ACC112 (cell line): ENCODE results near the gene TSPOAP1.

Experiments
- H2AFZ ChIP-seq: fragments of 200-600 bp; sonication (generic); one replicate; pipeline ENCODE4 v1.6.0; 2017; ENCODE audit warnings: antibody characterized with exemption, low read length; ENCODE audit not compliant: unreplicated experiment
- H3K27ac ChIP-seq: fragments of 200-600 bp; sonication (generic); 2 replicates; pipeline ENCODE4 v1.5.1; 2014; ENCODE audit warnings: low read depth, mild to moderate bottlenecking, antibody characterized with exemption, low read length, moderate library complexity
- H3K27me3 ChIP-seq: fragments of 200-600 bp; sonication (generic); 2 replicates; pipeline ENCODE4 v1.6.1; 2014; ENCODE audit warnings: mild to moderate bottlenecking, antibody characterized with exemption, low read length, moderate library complexity, mixed read lengths; ENCODE audit not compliant: insufficient read depth
- H3K36me3 ChIP-seq: fragments of 200-600 bp; sonication (generic); 2 replicates; pipeline ENCODE4 v1.6.1; 2016; ENCODE audit warnings: mild to moderate bottlenecking, antibody characterized with exemption, low read length, moderate library complexity, mixed read lengths; ENCODE audit not compliant: insufficient read depth
- H3K4me1 ChIP-seq: fragments of 200-600 bp; sonication (generic); one replicate; pipeline ENCODE4 v1.6.1; 2016; ENCODE audit warnings: low read length, mixed read lengths; ENCODE audit not compliant: insufficient read depth, unreplicated experiment, control insufficient read depth
- H3K4me3 ChIP-seq: fragments of 200-600 bp; sonication (generic); 2 replicates; pipeline ENCODE4 v1.5.1; 2014; ENCODE audit warnings: mild to moderate bottlenecking, low read depth, low read length
- H3K79me2 ChIP-seq: fragments of 200-600 bp; sonication (generic); one replicate; pipeline ENCODE4 v1.6.0; 2016; ENCODE audit warnings: low read length; ENCODE audit not compliant: control insufficient read depth, unreplicated experiment, insufficient read depth

The TSPOAP1 gene

GRCh38 chr17:58320163-58320558 lies 8.4 kb downstream of the TSPOAP1 start:
- Histone ChIP-seq H3K36me3 (no peaks in the 10 kb centered on the region), H3K27ac (no peak overlapping the region), H2AFZ (no peak overlapping the region), H3K27me3 (peaks cover 33% of the 10 kb centered on the region), H3K4me3 (no peak overlapping the region), H3K4me1 (no peaks in the 10 kb centered on the region), H3K79me2 (no peaks in the 10 kb centered on the region)

DNA sequence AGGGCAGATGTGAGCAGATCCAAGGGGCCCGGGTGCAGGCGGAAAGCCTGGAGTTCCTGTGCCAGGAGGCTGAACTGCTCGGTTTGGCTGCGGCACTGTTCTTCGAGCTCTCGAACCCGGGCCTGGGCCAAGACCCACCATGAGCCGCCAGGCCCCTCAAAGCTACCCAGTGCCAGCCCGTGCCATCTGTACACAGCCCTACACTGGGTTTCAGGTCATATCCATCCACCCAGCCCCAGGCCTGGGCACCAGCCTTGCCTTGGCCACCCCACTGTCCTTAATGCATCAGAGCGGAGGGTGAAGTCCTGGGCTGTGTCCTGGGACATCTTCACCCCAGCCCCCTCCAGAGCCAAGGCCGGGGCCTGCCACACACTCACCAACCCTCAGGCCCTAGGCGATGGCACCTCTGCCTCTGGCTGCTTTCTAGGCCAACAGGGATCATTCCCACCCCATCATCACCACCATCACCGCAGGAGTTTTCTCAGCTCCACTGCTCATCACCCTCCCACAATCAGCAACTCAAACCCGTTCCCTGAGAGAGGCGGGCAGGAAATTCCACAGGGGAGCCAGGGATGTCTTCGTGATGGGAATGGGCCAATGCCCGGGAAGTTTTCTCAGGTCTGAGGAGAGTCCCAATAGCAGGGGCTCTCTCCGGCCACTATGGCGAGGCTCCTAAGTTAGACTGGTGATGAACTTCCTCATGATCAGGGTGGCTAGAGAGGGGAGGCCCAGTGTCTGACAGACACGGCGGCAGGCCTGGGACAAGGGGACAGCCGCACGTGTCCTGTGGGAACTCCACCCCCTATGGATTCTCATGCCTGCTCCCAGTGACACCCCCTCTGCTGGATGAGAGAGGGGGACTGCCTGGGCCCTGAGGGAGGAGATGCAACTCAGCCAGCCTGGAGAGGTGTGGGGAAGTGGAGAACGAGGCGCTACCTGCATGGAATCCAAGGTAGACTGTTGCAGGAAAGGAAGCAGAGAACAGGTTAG lies 9.1 kb downstream of the TSPOAP1 start:
- Histone ChIP-seq H3K27me3 (peaks cover 30% of the 10 kb centered on the region), H3K4me3 (no peak overlapping the region), H2AFZ (no peak overlapping the region), H3K36me3 (no peaks in the 10 kb centered on the region), H3K4me1 (no peaks in the 10 kb centered on the region), H3K79me2 (no peaks in the 10 kb centered on the region), H3K27ac (no peak overlapping the region)

- Histone ChIP-seq H3K27me3 (peaks cover 30% of the 10 kb centered on the region), H3K4me3 (no peak overlapping the region), H3K27ac (no peak overlapping the region), H3K36me3 (no peaks in the 10 kb centered on the region), H2AFZ (no peak overlapping the region), H3K79me2 (no peaks in the 10 kb centered on the region), H3K4me1 (no peaks in the 10 kb centered on the region)
Measured at GRCh38 chr17:58318627-58319172, 9.9 kb downstream of the TSPOAP1 start.

DNA sequence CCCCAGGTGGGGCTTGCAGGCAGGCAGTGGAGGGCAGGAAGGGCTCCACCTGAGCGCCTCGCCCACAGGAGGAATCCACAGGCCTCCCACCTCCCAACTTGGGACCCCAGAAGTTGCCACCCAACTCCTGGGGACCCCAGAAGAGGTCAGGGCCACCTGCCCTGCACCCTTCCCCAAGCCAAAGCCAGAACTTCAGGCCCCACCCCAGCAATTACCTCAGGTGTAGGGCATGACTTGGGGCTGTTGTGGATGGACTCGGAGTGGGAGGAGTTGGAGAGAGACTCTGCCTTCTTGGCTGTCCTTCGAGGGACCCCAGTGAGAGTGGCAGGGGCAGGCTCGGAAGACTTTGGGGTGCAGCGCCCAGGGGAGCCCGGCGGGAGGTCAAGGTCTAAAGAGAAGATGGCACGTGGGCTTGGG lies 10.5 kb downstream of the TSPOAP1 start:
- H3K4me1 ChIP-seq: no peaks in the 10 kb centered on the region
- no peak overlapping the region for H3K27ac ChIP-seq
- no peak overlapping the region for H3K4me3 ChIP-seq
- no peak overlapping the region for H2AFZ ChIP-seq
- no peaks in the 10 kb centered on the region for H3K79me2 ChIP-seq
- peaks cover 27% of the 10 kb centered on the region for H3K27me3 ChIP-seq
- H3K36me3 ChIP-seq: no peaks in the 10 kb centered on the region

DNA sequence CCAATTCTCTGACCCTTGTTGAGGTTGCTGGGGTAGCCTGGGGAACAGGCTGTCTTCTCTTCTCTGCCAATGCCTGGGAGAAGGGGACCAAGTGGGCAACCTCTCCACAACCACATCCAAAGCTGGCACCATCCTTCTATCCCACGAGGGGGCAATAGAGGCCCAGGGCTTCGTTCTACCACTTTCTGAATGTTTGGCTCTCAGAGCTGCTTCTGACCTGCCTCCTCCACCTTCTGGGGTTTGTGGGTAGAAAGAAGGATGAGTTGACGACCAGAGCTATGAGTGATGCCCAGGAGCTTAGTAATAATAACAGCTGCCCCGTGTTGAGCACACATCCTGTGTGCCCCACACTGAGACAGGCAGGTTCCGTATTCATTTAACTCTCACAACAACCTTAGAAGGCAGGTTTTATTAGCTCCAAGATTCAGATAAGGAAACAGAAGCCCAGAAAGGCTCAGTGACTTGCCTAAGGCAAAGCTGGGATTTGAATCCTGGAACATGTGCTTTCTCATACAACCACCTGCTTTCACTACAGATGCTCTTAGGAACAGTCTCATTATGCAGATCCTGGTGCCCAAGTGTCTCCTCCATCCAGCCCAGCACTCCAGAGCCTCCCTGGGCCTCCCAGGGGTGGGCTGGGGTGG lies 11.1 kb downstream of the TSPOAP1 start:
- Histone ChIP-seq H3K4me3 (no peak overlapping the region), H3K27ac (no peak overlapping the region), H3K79me2 (no peaks in the 10 kb centered on the region), H3K36me3 (no peaks in the 10 kb centered on the region), H2AFZ (no peak overlapping the region), H3K27me3 (peaks cover 25% of the 10 kb centered on the region), H3K4me1 (no peaks in the 10 kb centered on the region)

GRCh38 chr17:58316260-58316960 lies 12.2 kb downstream of the TSPOAP1 start:
- Histone ChIP-seq H3K4me3 (no peak overlapping the region), H3K79me2 (no peaks in the 10 kb centered on the region), H3K36me3 (no peaks in the 10 kb centered on the region), H3K27ac (no peak overlapping the region), H3K4me1 (no peaks in the 10 kb centered on the region), H2AFZ (no peak overlapping the region), H3K27me3 (peaks cover 25% of the 10 kb centered on the region)

DNA sequence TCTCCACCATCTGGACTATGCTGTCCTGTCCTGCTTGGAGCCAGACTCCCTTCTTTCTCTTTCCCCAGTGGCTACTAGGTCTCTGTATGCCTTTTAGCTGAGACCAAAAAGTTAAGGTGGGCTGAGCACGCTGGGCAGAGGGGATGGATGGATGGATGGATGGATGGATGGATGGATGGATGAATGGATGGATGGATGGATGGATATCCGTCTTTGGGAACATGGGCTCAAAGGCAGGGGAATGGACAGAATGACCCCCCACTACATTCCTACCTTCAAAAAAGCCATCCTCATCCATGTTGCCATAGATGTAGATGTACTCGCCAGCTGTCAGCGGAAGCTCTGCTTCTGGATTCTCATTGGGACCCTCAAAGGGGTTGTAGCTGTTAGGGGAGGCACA lies 12.8 kb downstream of the TSPOAP1 start:
- Histone ChIP-seq H2AFZ (no peak overlapping the region), H3K4me1 (no peaks in the 10 kb centered on the region), H3K36me3 (no peaks in the 10 kb centered on the region), H3K27me3 (peaks cover 25% of the 10 kb centered on the region), H3K79me2 (no peaks in the 10 kb centered on the region), H3K4me3 (no peak overlapping the region), H3K27ac (no peak overlapping the region)

GRCh38 chr17:58315281-58315711 lies 13.3 kb downstream of the TSPOAP1 start:
- Histone ChIP-seq H3K27ac (no peak overlapping the region), H3K4me1 (no peaks in the 10 kb centered on the region), H3K79me2 (no peaks in the 10 kb centered on the region), H3K36me3 (no peaks in the 10 kb centered on the region), H3K27me3 (peaks cover 25% of the 10 kb centered on the region), H3K4me3 (no peak overlapping the region), H2AFZ (no peak overlapping the region)

- H2AFZ ChIP-seq: no peak overlapping the region
- H3K27ac ChIP-seq: no peak overlapping the region
- H3K4me1 ChIP-seq: no peaks in the 10 kb centered on the region
- H3K36me3 ChIP-seq: no peaks in the 10 kb centered on the region
- H3K79me2 ChIP-seq: no peaks in the 10 kb centered on the region
- H3K27me3 ChIP-seq: peaks cover 25% of the 10 kb centered on the region
- H3K4me3 ChIP-seq: no peak overlapping the region
Measured at GRCh38 chr17:58314706-58315015, 13.9 kb downstream of the TSPOAP1 start.

- Histone ChIP-seq H3K4me1 (no peaks in the 10 kb centered on the region), H2AFZ (no peak overlapping the region), H3K36me3 (no peaks in the 10 kb centered on the region), H3K27ac (no peak overlapping the region), H3K27me3 (peaks cover 25% of the 10 kb centered on the region), H3K4me3 (no peak overlapping the region), H3K79me2 (no peaks in the 10 kb centered on the region)
Measured at GRCh38 chr17:58313815-58314705, 14.5 kb downstream of the TSPOAP1 start.
